ENCODE results near the gene SFTPA1. TPM values are rescaled to one million over a fixed set of nuclear protein-coding genes. Genes with fewer than 3 reads are reported as not detected.

Gene SFTPA1
- total and polyA plus RNA-seq, 2 of the 13 experiments (the other 11 are each of a cell fraction or from before 2014, with no cell fraction given) = not detected

- TF ChIP-seq AFF4 (CRISPR knock-in tag; IDR thresholded peaks at IDR 0.05) (no peak), ZBTB1 (CRISPR knock-in tag; IDR thresholded peaks at IDR 0.05; ENCODE audit: borderline replicate concordance) (no peak), ZNF44 (CRISPR knock-in tag; IDR thresholded peaks at IDR 0.05) (no peak), ARNT2 (CRISPR knock-in tag; IDR thresholded peaks at IDR 0.05; ENCODE audit: low read depth) (no peak), ZNF264 (CRISPR knock-in tag; IDR thresholded peaks at IDR 0.05) (no peak), ZNF589 (CRISPR knock-in tag; conservative IDR thresholded peaks at IDR 0.05) (no peak), SMC3 (IDR thresholded peaks at IDR 0.05; ENCODE audit: low read length) (peak; percentile 75), HBP1 (CRISPR knock-in tag; IDR thresholded peaks at IDR 0.05; ENCODE audit: low read depth) (no peak), REPIN1 (CRISPR knock-in tag; IDR thresholded peaks at IDR 0.05; ENCODE audit: borderline replicate concordance, low read depth) (no peak), FLYWCH1 (CRISPR knock-in tag; IDR thresholded peaks at IDR 0.05) (no peak), ZNF556 (CRISPR knock-in tag; IDR thresholded peaks at IDR 0.05; ENCODE audit: borderline replicate concordance) (0 out of 2 replicates have a peak, but pooled peaks have one; percentile 29), ZNF563 (CRISPR knock-in tag; IDR thresholded peaks at IDR 0.05) (no peak), PRDM10 (CRISPR knock-in tag; IDR thresholded peaks at IDR 0.05; ENCODE audit: low read depth) (no peak), ATF7-NPFF (CRISPR knock-in tag; IDR thresholded peaks at IDR 0.05; ENCODE audit: low read depth) (no peak), SAP130 (CRISPR knock-in tag; IDR thresholded peaks at IDR 0.05; ENCODE audit: low read depth) (no peak)
Observed at GRCh38 chr10:79562135-79562756, 48.5 kb upstream of the SFTPA1 start (continued).
